C4-2B (cell line): Measurements from ENCODE around the gene PCDHGA1.

ENCODE experiments used
- ZFX ChIP-seq: fragments of 450-650 bp; IDR thresholded peaks from 2 replicates; pipeline ENCODE4 v1.6.1; 2017
- TF ChIP-seq, protein P1 (sequence below): fragments of 450-650 bp; conservative IDR thresholded peaks from 2 replicates; pipeline ENCODE4 v1.5.1; 2017; ENCODE audit warnings: mild to moderate bottlenecking

- TF ChIP-seq, protein P1, sequence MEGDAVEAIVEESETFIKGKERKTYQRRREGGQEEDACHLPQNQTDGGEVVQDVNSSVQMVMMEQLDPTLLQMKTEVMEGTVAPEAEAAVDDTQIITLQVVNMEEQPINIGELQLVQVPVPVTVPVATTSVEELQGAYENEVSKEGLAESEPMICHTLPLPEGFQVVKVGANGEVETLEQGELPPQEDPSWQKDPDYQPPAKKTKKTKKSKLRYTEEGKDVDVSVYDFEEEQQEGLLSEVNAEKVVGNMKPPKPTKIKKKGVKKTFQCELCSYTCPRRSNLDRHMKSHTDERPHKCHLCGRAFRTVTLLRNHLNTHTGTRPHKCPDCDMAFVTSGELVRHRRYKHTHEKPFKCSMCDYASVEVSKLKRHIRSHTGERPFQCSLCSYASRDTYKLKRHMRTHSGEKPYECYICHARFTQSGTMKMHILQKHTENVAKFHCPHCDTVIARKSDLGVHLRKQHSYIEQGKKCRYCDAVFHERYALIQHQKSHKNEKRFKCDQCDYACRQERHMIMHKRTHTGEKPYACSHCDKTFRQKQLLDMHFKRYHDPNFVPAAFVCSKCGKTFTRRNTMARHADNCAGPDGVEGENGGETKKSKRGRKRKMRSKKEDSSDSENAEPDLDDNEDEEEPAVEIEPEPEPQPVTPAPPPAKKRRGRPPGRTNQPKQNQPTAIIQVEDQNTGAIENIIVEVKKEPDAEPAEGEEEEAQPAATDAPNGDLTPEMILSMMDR = peak; percentile 66
- TF ChIP-seq ZFX = no peak
Measured at GRCh38 chr5:141343242-141343952, 13.1 kb downstream of the PCDHGA1 start, which contains the start of gene PCDHGA3.
